H1 (cell line): ENCODE measurements around the gene TGFB1. TPM values are rescaled to one million over a fixed set of nuclear protein-coding genes. Genes with fewer than 3 reads are reported as not detected.
A peak's percentile ranks its signal among the peaks of the same experiment; 100 is the strongest.

Experiments used
- CTCF ChIA-PET: fragments of 300-600 bp; sonication (Branson Sonifier 250); formaldehyde crosslinking; loops from one replicate; lab custom pipeline; 2021; ENCODE audit not compliant: partially characterized antibody; lab: Charles Lee
- POLR2A ChIA-PET: fragments of 300-600 bp; sonication (Branson Sonifier 250); formaldehyde crosslinking; loops from one replicate; lab custom pipeline; 2021; ENCODE audit warnings: inconsistent platforms; ENCODE audit not compliant: partially characterized antibody; lab: Charles Lee
- DNase-seq, 2 experiments: peaks; one replicate each; pipeline versions ENCODE4 v3.0.0 to v3.0.0-alpha.2; 2010 to 2022; ENCODE audit warnings: low spot score in 2 of 2, low read depth in 1 of 2, mixed read lengths in 1 of 2
- FAIRE-seq: peaks from 2 replicates; lab custom pipeline; 2011; peaks lifted over from hg19 to GRCh38; lab: Jason Lieb, UNC
- H2AFZ ChIP-seq: 2 replicates; pipeline ENCODE4 v1.8.1; 2012; ENCODE audit warnings: low read length, inconsistent platforms
- H2AK5ac ChIP-seq: 2 replicates; pipeline ENCODE4 v1.6.1; 2013; ENCODE audit warnings: low read depth, low read length
- H2BK120ac ChIP-seq: replicated peaks from 2 replicates; pipeline ENCODE3; 2013; ENCODE audit warnings: low read depth, low read length, inconsistent platforms
- H2BK12ac ChIP-seq: 2 replicates; pipeline ENCODE4 v1.6.1; 2013; ENCODE audit warnings: low read depth, low read length
- H2BK15ac ChIP-seq: 2 replicates; pipeline ENCODE4 v1.6.1; 2013; ENCODE audit warnings: low read length
- H2BK20ac ChIP-seq: 2 replicates; pipeline ENCODE4 v1.6.1; 2013; ENCODE audit warnings: low read length
- H2BK5ac ChIP-seq: 2 replicates; pipeline ENCODE4 v1.6.1; 2013; ENCODE audit warnings: low read depth, low read length
- H3K14ac ChIP-seq: 2 replicates; pipeline ENCODE4 v1.6.1; 2013; ENCODE audit warnings: inconsistent platforms; ENCODE audit not compliant: insufficient read length
- H3K18ac ChIP-seq: 2 replicates; pipeline ENCODE4 v1.6.1; 2013; ENCODE audit warnings: low read length; ENCODE audit errors: extremely low read depth
- H3K23ac ChIP-seq: 2 replicates; pipeline ENCODE4 v1.6.1; 2013; ENCODE audit warnings: inconsistent platforms; ENCODE audit not compliant: insufficient read length
- H3K23me2 ChIP-seq: 2 replicates; pipeline ENCODE4 v1.6.1; 2013; ENCODE audit warnings: low read depth, low read length
- H3K27ac ChIP-seq: 2 replicates; pipeline ENCODE4 v1.6.1; 2011; ENCODE audit warnings: low read depth, low read length, inconsistent platforms
- H3K27me3 ChIP-seq, 4 experiments: replicated peaks in 1 of 4; 1 replicate in 1 of 4; 2 replicates in 3 of 4; pipeline versions ENCODE4 v1.6.1 to v1.8.1; 2011 to 2013; ENCODE audit warnings: low read length in 3 of 4, mild to moderate bottlenecking in 3 of 4, inconsistent platforms in 2 of 4, mixed read lengths in 2 of 4, moderate library complexity in 1 of 4; ENCODE audit not compliant: control insufficient read depth in 3 of 4, insufficient read depth in 3 of 4; ENCODE audit errors: extremely low read depth in 1 of 4
- H3K36me3 ChIP-seq, 4 experiments: 2 replicates each; pipeline versions ENCODE4 v1.6.1 to v1.8.1; 2011 to 2013; ENCODE audit warnings: mild to moderate bottlenecking in 4 of 4, low read length in 3 of 4, moderate library complexity in 2 of 4, control low read depth in 1 of 4, inconsistent platforms in 1 of 4; ENCODE audit not compliant: insufficient read depth in 4 of 4, control insufficient read depth in 2 of 4
- H3K4ac ChIP-seq: replicated peaks from 2 replicates; pipeline ENCODE3; 2013; ENCODE audit warnings: low read length, low read depth, mixed read lengths, inconsistent platforms; ENCODE audit not compliant: insufficient read length
- H3K4me1 ChIP-seq, 4 experiments: replicated peaks in 1 of 4; 1 replicate in 1 of 4; 2 replicates in 3 of 4; pipeline versions ENCODE4 v1.6.1 to v1.8.1; 2011 to 2013; ENCODE audit warnings: low read length in 3 of 4, inconsistent platforms in 2 of 4, mixed read lengths in 1 of 4; ENCODE audit not compliant: insufficient read depth in 4 of 4, control insufficient read depth in 3 of 4
- H3K4me2 ChIP-seq, 2 experiments: 2 replicates each; pipeline versions ENCODE4 v1.6.1 to v1.8.1; 2011 to 2013; ENCODE audit warnings: low read depth in 2 of 2, low read length in 2 of 2, control low read depth in 1 of 2, inconsistent platforms in 1 of 2, mild to moderate bottlenecking in 1 of 2; ENCODE audit not compliant: insufficient read depth in 1 of 2
- H3K4me3 ChIP-seq, 4 experiments: fragments of 200-600, 300-600 bp in 1 of 4; sonication (generic), shearing (Covaris generic), sonication (Bioruptor Twin) in 1 of 4; 2 replicates each; pipeline versions ENCODE4 v1.5.1 to v1.8.1; 2011 to 2016; ENCODE audit warnings: low read length in 4 of 4, low read depth in 3 of 4, control low read depth in 2 of 4, inconsistent platforms in 2 of 4, mild to moderate bottlenecking in 2 of 4, mixed read lengths in 1 of 4, moderate library complexity in 1 of 4; ENCODE audit not compliant: insufficient read depth in 2 of 4; ENCODE audit errors: extremely low read depth in 1 of 4
- H3K56ac ChIP-seq: replicated peaks from 2 replicates; pipeline ENCODE3; 2013; ENCODE audit warnings: low read depth, mild to moderate bottlenecking, mixed read lengths, low read length, inconsistent platforms; ENCODE audit not compliant: insufficient read length
- H3K79me1 ChIP-seq: 2 replicates; pipeline ENCODE4 v1.6.1; 2013; ENCODE audit warnings: low read depth, low read length, control low read depth
- H3K79me2 ChIP-seq, 2 experiments: 2 replicates each; pipeline versions ENCODE4 v1.6.1 to v1.8.1; 2012 to 2013; ENCODE audit warnings: low read length in 2 of 2, mild to moderate bottlenecking in 2 of 2, inconsistent platforms in 1 of 2; ENCODE audit not compliant: insufficient read depth in 2 of 2, control insufficient read depth in 1 of 2
- H3K9ac ChIP-seq, 4 experiments: replicated peaks in 1 of 4; 1 replicate in 1 of 4; 2 replicates in 3 of 4; pipeline versions ENCODE4 v1.6.1 to v1.8.1; 2011 to 2013; ENCODE audit warnings: low read depth in 3 of 4, low read length in 3 of 4, control low read depth in 2 of 4, mild to moderate bottlenecking in 2 of 4, moderate library complexity in 2 of 4, inconsistent platforms in 1 of 4; ENCODE audit errors: extremely low read depth in 1 of 4
- H3K9me3 ChIP-seq, 2 experiments: 2 replicates each; pipeline versions ENCODE4 v1.6.1 to v1.8.1; 2012 to 2013; ENCODE audit warnings: mild to moderate bottlenecking in 2 of 2, moderate library complexity in 2 of 2, control low read depth in 1 of 2, inconsistent platforms in 1 of 2, low read depth in 1 of 2, low read length in 1 of 2, mixed read lengths in 1 of 2; ENCODE audit not compliant: insufficient read depth in 2 of 2
- H4K20me1 ChIP-seq, 2 experiments: replicated peaks in 1 of 2; 2 replicates each; pipeline versions ENCODE3 to v1.8.1; 2011 to 2013; ENCODE audit warnings: inconsistent platforms in 2 of 2, low read length in 2 of 2, mild to moderate bottlenecking in 1 of 2; ENCODE audit not compliant: insufficient read depth in 2 of 2, control insufficient read depth in 1 of 2
- H4K5ac ChIP-seq: 2 replicates; pipeline ENCODE4 v1.6.1; 2013; ENCODE audit warnings: low read length, low read depth, mixed read lengths, inconsistent platforms; ENCODE audit not compliant: insufficient read length
- H4K8ac ChIP-seq: 2 replicates; pipeline ENCODE4 v1.8.0; 2013; ENCODE audit warnings: mild to moderate bottlenecking, moderate library complexity, low read length, inconsistent platforms; ENCODE audit not compliant: insufficient read depth; ENCODE audit errors: extremely low read depth
- H4K91ac ChIP-seq: replicated peaks from 2 replicates; pipeline ENCODE3; 2013; ENCODE audit warnings: low read length, mixed read lengths, inconsistent platforms; ENCODE audit not compliant: insufficient read length
- CBX5 ChIP-seq: fragments of 300-800, 300-1000 bp; sonication (generic); IDR thresholded peaks from 2 replicates; pipeline ENCODE4 v1.7.1; 2016; ENCODE audit warnings: antibody characterized with exemption, low read length, low read depth
- CREB1 ChIP-seq: IDR thresholded peaks from 2 replicates; pipeline ENCODE4 v1.6.1; 2012; ENCODE audit warnings: inconsistent platforms
- EZH2 ChIP-seq: fragments of 200-600 bp; sonication (generic); IDR thresholded peaks from 2 replicates; pipeline ENCODE4 v1.7.1; 2012; ENCODE audit warnings: low read depth, mild to moderate bottlenecking, moderate library complexity, low read length, inconsistent platforms; ENCODE audit not compliant: severe bottlenecking
- GABPA ChIP-seq: IDR thresholded peaks from 2 replicates; pipeline ENCODE4 v1.6.1; 2011; ENCODE audit warnings: mild to moderate bottlenecking, low read length, moderate library complexity, borderline replicate concordance; ENCODE audit not compliant: insufficient read depth
- HDAC6 ChIP-seq: IDR thresholded peaks from one replicate; pipeline ENCODE4 v1.7.1; 2012; ENCODE audit warnings: low read depth, mild to moderate bottlenecking, inconsistent platforms, low read length, moderate library complexity
- JUN ChIP-seq: IDR thresholded peaks from 2 replicates; pipeline ENCODE4 v1.6.1; 2011; ENCODE audit warnings: low read depth, mild to moderate bottlenecking, improper control_type of control experiment, low read length
- JUND ChIP-seq: IDR thresholded peaks from 2 replicates; pipeline ENCODE4 v1.6.1; 2011; ENCODE audit warnings: mild to moderate bottlenecking, improper control_type of control experiment, low read length
- NANOG ChIP-seq: IDR thresholded peaks from 2 replicates; pipeline ENCODE4 v1.6.1; 2011; ENCODE audit warnings: low read length, low read depth, mild to moderate bottlenecking, inconsistent platforms; ENCODE audit not compliant: insufficient read depth, poor library complexity, severe bottlenecking
- RFX5 ChIP-seq: IDR thresholded peaks from 2 replicates; pipeline ENCODE4 v1.6.1; 2011; ENCODE audit warnings: low read depth, low read length, improper control_type of control experiment, borderline replicate concordance
- TAF7 ChIP-seq: optimal IDR thresholded peaks from 2 replicates; pipeline ENCODE3; 2011; ENCODE audit warnings: low read depth, mild to moderate bottlenecking, inconsistent platforms, low read length, moderate library complexity, borderline replicate concordance
- YY1 ChIP-seq: IDR thresholded peaks from 2 replicates; pipeline ENCODE4 v1.6.1; 2011; ENCODE audit warnings: low read depth, mild to moderate bottlenecking, low read length
- ZNF274 ChIP-seq: IDR thresholded peaks from 2 replicates; pipeline ENCODE4 v1.7.0; 2012; ENCODE audit warnings: low read length, borderline replicate concordance; ENCODE audit errors: extremely low read depth
- WGBS, 2 experiments: shearing (Covaris generic) in 1 of 2; methylation state at CpG; one replicate each; pipeline versions ENCODE4 v1.1.6 to v1.1.7; 2013 to 2015; ENCODE audit warnings: low lambda C conversion rate in 2 of 2, mixed read lengths in 2 of 2, inconsistent platforms in 1 of 2, low coverage in 1 of 2, missing lambda C conversion rate in 1 of 2; ENCODE audit not compliant: insufficient replicate concordance in 2 of 2, insufficient coverage in 1 of 2, insufficient read length in 1 of 2; ENCODE audit errors: extremely low coverage in 1 of 2, missing lambda C conversion rate in 1 of 2; 5-methylcytosine and 5-hydroxymethylcytosine counted together
- polyA plus RNA-seq, 7 experiments: library from polyadenylated mRNA; depleted of rRNA in 3 of 7; stranded (reverse) in 5 of 7; unstranded in 2 of 7; fragments of >200 nt in 5 of 7; fragments of 200-250 nt in 2 of 7; gene quantifications; 1 replicate in 5 of 7; 2 replicates in 1 of 7; 4 replicates in 1 of 7; pipeline versions ENCODE4 v1.2.1 to v1.2.3, GENCODE V29; 2011 to 2013; ENCODE audit warnings: missing spikeins in 2 of 7, mixed read lengths in 2 of 7
- total RNA-seq: library from RNA; stranded (reverse); fragmentation: NEBNext Ultra II Directional; extraction: Animal tissue kit (Norgen Biotek cat#: 25700); gene quantifications from 2 replicates; pipeline ENCODE4 v1.2.1, GENCODE V29; 2021
- TF ChIP-seq, protein P1 (sequence below): IDR thresholded peaks from 2 replicates; pipeline ENCODE4 v1.6.1; 2012; ENCODE audit warnings: inconsistent platforms

The TGFB1 gene
- total and polyA plus RNA-seq, 2 of the 8 experiments (the other 6 are each of a cell fraction or from before 2014, with no cell fraction given), result 1.7 to 10.6 TPM

DNA sequence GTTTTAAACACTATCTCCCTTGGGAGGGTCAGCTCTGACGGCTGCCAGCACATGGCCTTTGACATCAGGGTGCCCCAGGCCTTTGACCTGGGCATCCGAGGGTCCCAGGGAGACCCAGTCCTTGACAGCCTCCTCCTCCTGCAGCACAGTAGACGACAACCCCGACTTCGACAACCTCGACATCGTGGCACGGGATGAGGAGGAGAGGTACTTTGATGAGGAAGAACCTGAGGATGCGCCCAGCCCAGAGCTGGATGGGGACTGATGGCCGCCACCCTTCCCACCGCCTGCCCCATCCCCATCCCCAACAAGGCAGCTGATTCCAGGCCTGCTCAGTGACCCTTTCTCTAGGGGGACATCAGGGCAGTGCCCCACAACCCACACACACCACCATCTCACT is 31.3 kb downstream of the TGFB1 start:
- Histone ChIP-seq H2BK20ac (no peak overlapping the region), H3K4ac (no peak overlapping the region), H3K27me3 (peaks cover 0 to 6% (median 0%) of the 10 kb centered on the region in 4 experiments; a peak in 2 of 7 replicates), H2BK120ac (no peak overlapping the region), H3K9me3 (no peaks in the 10 kb centered on the region), H3K9ac (no peak overlapping the region), H4K5ac (no peak overlapping the region), H2AFZ (no peak overlapping the region), H3K4me3 (no peak overlapping the region), H3K23me2 (peaks cover 17% of the 10 kb centered on the region), H3K36me3 (peaks cover 5 to 17% (median 9%) of the 10 kb centered on the region in 4 experiments; a peak in 6 of 8 replicates), H2BK12ac (0 out of 2 replicates have a peak overlapping the region, but pooled peaks have one; percentile 4), H3K14ac (no peak overlapping the region), H3K56ac (no peak overlapping the region), H2BK5ac (no peak overlapping the region), H3K79me1 (no peaks in the 10 kb centered on the region; the same call in 1 of the 2 replicates), H3K23ac (no peak overlapping the region), H3K27ac (peak overlapping the region; percentile 17; the same call in 1 of the 2 replicates), H2BK15ac (peak overlapping the region; percentile 31; the same call in 1 of the 2 replicates), H4K20me1 (peaks cover 3 to 19% of the 10 kb centered on the region in 2 experiments), H3K79me2 (no peaks in the 10 kb centered on the region), H4K8ac (no peak overlapping the region), H3K4me1 (peaks cover 15 to 32% (median 17%) of the 10 kb centered on the region in 4 experiments), H3K18ac (no peak overlapping the region), H3K4me2 (no peak overlapping the region), H4K91ac (no peak overlapping the region), H2AK5ac (no peak overlapping the region)
- no peak for DNase-seq
- ChIA-PET CTCF (interaction anchor here (0.6 to 2.5 kb wide), 18 partner anchors 9 to 104 kb away, joined by 3 to 15 read pairs (median 4); partner anchors contain the start of genes AXL, B9D2 and TGFB1), POLR2A (interaction anchor here (0.5 to 12.6 kb wide), 7 partner anchors 14 to 143 kb away, joined by 3 to 137 read pairs (median 4); partner anchors contain the start of gene CCDC97)
- no peak for FAIRE-seq
- WGBS, 2 experiments, result 95% methylated on average over 10 of the region's 11 CpGs; no CpG with 5 or more reads in 1 of the 2 experiments
- TF ChIP-seq NANOG, result no peak
- TF ChIP-seq GABPA, result no peak
- TF ChIP-seq, protein P1, sequence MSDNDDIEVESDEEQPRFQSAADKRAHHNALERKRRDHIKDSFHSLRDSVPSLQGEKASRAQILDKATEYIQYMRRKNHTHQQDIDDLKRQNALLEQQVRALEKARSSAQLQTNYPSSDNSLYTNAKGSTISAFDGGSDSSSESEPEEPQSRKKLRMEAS, result no peak
- no peak for TF ChIP-seq TAF7
- no peak for TF ChIP-seq CREB1
- no peak for TF ChIP-seq YY1
- TF ChIP-seq ZNF274, result no peak
- no peak for TF ChIP-seq RFX5
- no peak for TF ChIP-seq HDAC6
- TF ChIP-seq JUN, result no peak
- no peak for TF ChIP-seq EZH2
- TF ChIP-seq CBX5, result no peak
- no peak for TF ChIP-seq JUND
